ENCODE data around the gene BICRA.

GRCh38 chr19:47561440-47562057 lies 47.4 kb upstream of the BICRA start:
- TF ChIP-seq GABPA (IDR thresholded peaks at IDR 0.05; ENCODE audit: low read depth), result no peak
- TF ChIP-seq, protein P1, sequence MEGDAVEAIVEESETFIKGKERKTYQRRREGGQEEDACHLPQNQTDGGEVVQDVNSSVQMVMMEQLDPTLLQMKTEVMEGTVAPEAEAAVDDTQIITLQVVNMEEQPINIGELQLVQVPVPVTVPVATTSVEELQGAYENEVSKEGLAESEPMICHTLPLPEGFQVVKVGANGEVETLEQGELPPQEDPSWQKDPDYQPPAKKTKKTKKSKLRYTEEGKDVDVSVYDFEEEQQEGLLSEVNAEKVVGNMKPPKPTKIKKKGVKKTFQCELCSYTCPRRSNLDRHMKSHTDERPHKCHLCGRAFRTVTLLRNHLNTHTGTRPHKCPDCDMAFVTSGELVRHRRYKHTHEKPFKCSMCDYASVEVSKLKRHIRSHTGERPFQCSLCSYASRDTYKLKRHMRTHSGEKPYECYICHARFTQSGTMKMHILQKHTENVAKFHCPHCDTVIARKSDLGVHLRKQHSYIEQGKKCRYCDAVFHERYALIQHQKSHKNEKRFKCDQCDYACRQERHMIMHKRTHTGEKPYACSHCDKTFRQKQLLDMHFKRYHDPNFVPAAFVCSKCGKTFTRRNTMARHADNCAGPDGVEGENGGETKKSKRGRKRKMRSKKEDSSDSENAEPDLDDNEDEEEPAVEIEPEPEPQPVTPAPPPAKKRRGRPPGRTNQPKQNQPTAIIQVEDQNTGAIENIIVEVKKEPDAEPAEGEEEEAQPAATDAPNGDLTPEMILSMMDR (IDR thresholded peaks at IDR 0.05; ENCODE audit: insufficient read depth, low read length), result no peak

Measured in HL-60 (cell line).